PC-9 (cell line): ENCODE measurements around the gene CCDC60. TPM values are rescaled to one million over a fixed set of nuclear protein-coding genes. Genes with fewer than 3 reads are reported as not detected.

ENCODE experiments used
- BruUV-seq: library from RNA; stranded (reverse); fragments of 400-500 nt; replicated peaks from 2 replicates; lab custom pipeline; 2021; lab: Mats Ljungman, UMichigan
- CTCF ChIA-PET: fragments of 300-600 bp; sonication (Branson Sonifier 250); formaldehyde crosslinking; loops from one replicate; lab custom pipeline; 2022; ENCODE audit warnings: antibody characterized with exemption; lab: Charles Lee
- POLR2A ChIA-PET: fragments of 300-600 bp; sonication (Branson Sonifier 250); formaldehyde crosslinking; loops from one replicate; lab custom pipeline; 2022; ENCODE audit warnings: antibody characterized with exemption; ENCODE audit not compliant: unreplicated experiment; lab: Charles Lee
- DNase-seq, 2 experiments: peaks; one replicate each; pipeline versions ENCODE4 v3.0.0 to v3.0.0-alpha.2; 2015 to 2022; ENCODE audit warnings: mixed read lengths in 1 of 2
- H2AFZ ChIP-seq: fragments of 200-600 bp; sonication (generic); 2 replicates; pipeline ENCODE4 v1.8.1; 2017; ENCODE audit warnings: antibody characterized with exemption
- H3F3A ChIP-seq: fragments of 200-600 bp; sonication (generic); 2 replicates; pipeline ENCODE4 v1.8.1; 2017; ENCODE audit warnings: antibody characterized with exemption, mild to moderate bottlenecking, low read depth; ENCODE audit not compliant: insufficient read depth
- H3K27ac ChIP-seq: fragments of 200-600 bp; sonication (generic); 2 replicates; pipeline ENCODE4 v1.6.1; 2016; ENCODE audit warnings: mixed run types
- H3K27me3 ChIP-seq: fragments of 200-600 bp; sonication (generic); 2 replicates; pipeline ENCODE4 v1.6.1; 2016; ENCODE audit warnings: low read depth, mixed run types; ENCODE audit not compliant: insufficient read depth
- H3K36me3 ChIP-seq: fragments of 200-600 bp; sonication (generic); 2 replicates; pipeline ENCODE4 v1.6.1; 2016; ENCODE audit warnings: low read depth, mixed run types
- H3K4me1 ChIP-seq: fragments of 200-600 bp; sonication (generic); replicated peaks from 2 replicates; pipeline ENCODE4 v1.6.1; 2016; ENCODE audit warnings: mixed run types; ENCODE audit not compliant: insufficient read depth
- H3K4me2 ChIP-seq: fragments of 200-600 bp; sonication (generic); 2 replicates; pipeline ENCODE4 v1.6.1; 2017; ENCODE audit warnings: mixed run types
- H3K4me3 ChIP-seq: fragments of 200-600 bp; sonication (generic); 2 replicates; pipeline ENCODE4 v1.6.1; 2016; ENCODE audit warnings: mixed run types
- H3K79me2 ChIP-seq: fragments of 200-600 bp; sonication (generic); 2 replicates; pipeline ENCODE4 v1.6.1; 2017; ENCODE audit warnings: low read depth, mixed run types
- H3K9me2 ChIP-seq: fragments of 200-600 bp; sonication (generic); 2 replicates; pipeline ENCODE4 v1.8.1; 2017; ENCODE audit warnings: mild to moderate bottlenecking; ENCODE audit not compliant: insufficient read depth
- H3K9me3 ChIP-seq: fragments of 200-600 bp; sonication (generic); 2 replicates; pipeline ENCODE4 v1.8.1; 2016; ENCODE audit warnings: low read depth; ENCODE audit not compliant: insufficient read depth
- H4K20me1 ChIP-seq: fragments of 200-600 bp; sonication (generic); 2 replicates; pipeline ENCODE4 v1.8.1; 2017; ENCODE audit not compliant: insufficient read depth
- EZH2 ChIP-seq: fragments of 200-600 bp; sonication (generic); IDR thresholded peaks from 2 replicates; pipeline ENCODE4 v1.8.0; 2017; ENCODE audit warnings: antibody characterized with exemption, low read depth
- intact Hi-C: fragments of 100-400 bp; cut with micrococcal nuclease; formaldehyde crosslinking; loops from one replicate; pipeline ENCODE4 v1.10.0; 2022; ENCODE audit not compliant: unreplicated experiment
- total RNA-seq: library from RNA; stranded (reverse); gene quantifications from 2 replicates; pipeline ENCODE4 v1.2.3, GENCODE V29; 2021
- TF ChIP-seq, protein P1 (sequence below): fragments of 200-600 bp; sonication (generic); conservative IDR thresholded peaks from 2 replicates; pipeline ENCODE4 v1.6.1; 2017; ENCODE audit warnings: mixed run types, antibody characterized with exemption, mild to moderate bottlenecking, moderate library complexity

CCDC60 gene
- total RNA-seq, 1 experiment from 2014 or later, result not detected

DNA sequence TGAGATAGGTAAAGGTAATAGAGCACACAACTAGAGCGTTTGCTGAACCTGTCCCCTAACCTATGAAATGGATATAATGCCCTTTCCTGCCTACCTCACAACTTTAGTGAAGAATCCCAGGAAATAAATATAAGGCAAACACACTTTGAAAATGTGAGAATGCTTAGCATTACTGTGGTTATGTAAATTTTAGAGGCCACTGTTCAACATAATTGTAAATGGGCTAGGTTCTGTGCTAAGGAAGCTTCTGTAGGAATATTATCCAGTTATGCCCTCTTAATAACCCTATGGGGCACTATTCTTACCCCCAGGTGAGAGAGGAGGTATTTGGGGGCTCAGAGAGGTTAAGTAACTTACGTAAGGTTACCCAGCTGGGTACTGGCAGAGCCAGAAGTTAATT, 166.5 kb downstream of the CCDC60 start:
- Histone ChIP-seq H2AFZ (no peak overlapping the region), H3K4me2 (no peak overlapping the region), H3K4me3 (no peak overlapping the region), H3K9me3 (no peaks in the 10 kb centered on the region), H3K27ac (no peak overlapping the region), H3K9me2 (no peaks in the 10 kb centered on the region), H3K4me1 (no peaks in the 10 kb centered on the region), H4K20me1 (no peaks in the 10 kb centered on the region), H3K79me2 (no peaks in the 10 kb centered on the region), H3F3A (no peaks in the 10 kb centered on the region), H3K27me3 (peaks cover 31% of the 10 kb centered on the region), H3K36me3 (no peaks in the 10 kb centered on the region)
- ChIA-PET CTCF (no interaction called here), POLR2A (no interaction called here)
- no peak for DNase-seq
- BruUV-seq, result no TSS peak
- no peak for TF ChIP-seq EZH2
- TF ChIP-seq, protein P1, sequence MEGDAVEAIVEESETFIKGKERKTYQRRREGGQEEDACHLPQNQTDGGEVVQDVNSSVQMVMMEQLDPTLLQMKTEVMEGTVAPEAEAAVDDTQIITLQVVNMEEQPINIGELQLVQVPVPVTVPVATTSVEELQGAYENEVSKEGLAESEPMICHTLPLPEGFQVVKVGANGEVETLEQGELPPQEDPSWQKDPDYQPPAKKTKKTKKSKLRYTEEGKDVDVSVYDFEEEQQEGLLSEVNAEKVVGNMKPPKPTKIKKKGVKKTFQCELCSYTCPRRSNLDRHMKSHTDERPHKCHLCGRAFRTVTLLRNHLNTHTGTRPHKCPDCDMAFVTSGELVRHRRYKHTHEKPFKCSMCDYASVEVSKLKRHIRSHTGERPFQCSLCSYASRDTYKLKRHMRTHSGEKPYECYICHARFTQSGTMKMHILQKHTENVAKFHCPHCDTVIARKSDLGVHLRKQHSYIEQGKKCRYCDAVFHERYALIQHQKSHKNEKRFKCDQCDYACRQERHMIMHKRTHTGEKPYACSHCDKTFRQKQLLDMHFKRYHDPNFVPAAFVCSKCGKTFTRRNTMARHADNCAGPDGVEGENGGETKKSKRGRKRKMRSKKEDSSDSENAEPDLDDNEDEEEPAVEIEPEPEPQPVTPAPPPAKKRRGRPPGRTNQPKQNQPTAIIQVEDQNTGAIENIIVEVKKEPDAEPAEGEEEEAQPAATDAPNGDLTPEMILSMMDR, result no peak
- intact Hi-C loops, result no loop called here

DNA sequence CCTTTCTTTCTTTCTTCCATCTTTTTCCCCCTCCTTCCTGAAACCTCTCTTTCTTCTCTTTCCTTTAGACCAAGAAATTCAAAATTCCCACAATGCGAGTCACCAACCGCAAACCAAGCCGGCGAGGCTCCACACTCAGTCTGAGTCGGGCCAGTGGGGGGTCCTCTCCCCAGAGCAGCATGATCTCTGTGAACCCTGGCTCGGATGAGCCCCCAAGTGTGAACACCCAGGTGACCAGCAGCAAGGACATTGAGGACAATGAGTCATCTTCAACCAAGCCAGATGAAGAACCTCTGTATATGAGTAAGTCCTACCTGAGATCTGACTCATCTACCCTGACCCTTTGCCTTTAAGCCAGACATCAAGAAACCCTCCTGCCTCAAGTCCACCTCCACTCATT, 170.5 kb downstream of the CCDC60 start:
- BruUV-seq, result no TSS peak
- H3K4me2 ChIP-seq, result no peak overlapping the region
- H3K27me3 ChIP-seq, result no peaks in the 10 kb centered on the region
- no peaks in the 10 kb centered on the region for H3K9me3 ChIP-seq
- H3K27ac ChIP-seq, result no peak overlapping the region
- H3F3A ChIP-seq, result no peaks in the 10 kb centered on the region
- no peak overlapping the region for H3K4me3 ChIP-seq
- ChIA-PET CTCF (no interaction called here), POLR2A (no interaction called here)
- no peak for TF ChIP-seq EZH2
- TF ChIP-seq, protein P1, result no peak
- no peaks in the 10 kb centered on the region for H3K9me2 ChIP-seq
- no peaks in the 10 kb centered on the region for H3K4me1 ChIP-seq
- no peaks in the 10 kb centered on the region for H4K20me1 ChIP-seq
- intact Hi-C loops, result no loop called here
- DNase-seq, result peak in 1 of 2 experiments; percentile 42
- H3K79me2 ChIP-seq, result no peaks in the 10 kb centered on the region
- H3K36me3 ChIP-seq, result no peaks in the 10 kb centered on the region
- no peak overlapping the region for H2AFZ ChIP-seq

DNA sequence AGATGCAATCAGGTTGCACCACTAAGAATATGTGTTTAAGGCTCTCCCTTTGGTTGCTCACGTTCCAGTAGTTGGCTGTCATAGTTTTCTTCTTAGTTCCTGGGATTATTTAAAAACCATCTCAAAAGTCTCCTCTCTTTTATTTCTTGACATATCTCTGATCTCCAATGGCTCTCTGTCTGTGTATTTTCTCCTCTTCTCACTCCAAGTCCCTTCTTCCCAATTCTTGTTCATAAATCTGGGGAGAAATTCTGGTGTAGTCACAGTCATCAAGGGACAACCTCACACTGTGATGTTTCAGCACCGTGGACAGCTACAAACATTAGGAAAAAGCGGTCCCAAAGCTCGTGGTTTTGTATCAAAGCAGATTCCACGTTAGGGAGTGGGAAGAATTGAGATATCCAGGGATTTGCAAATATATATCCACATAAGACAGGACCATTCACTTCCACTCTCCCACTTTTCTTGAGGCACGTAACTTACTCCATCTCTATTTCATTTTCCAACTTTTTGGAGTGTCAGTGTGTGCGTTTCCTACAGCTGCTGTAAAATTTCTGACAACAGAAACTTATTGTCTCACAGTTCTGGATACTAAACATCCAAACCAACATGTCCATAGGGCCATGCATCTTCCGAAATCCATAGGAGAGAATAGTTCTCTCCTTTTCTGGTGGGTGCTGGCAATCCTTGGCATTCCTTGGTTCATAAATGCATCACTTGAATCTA, 178.4 kb downstream of the CCDC60 start:
- no peaks in the 10 kb centered on the region for H4K20me1 ChIP-seq
- no peak overlapping the region for H2AFZ ChIP-seq
- BruUV-seq, result no TSS peak
- no peaks in the 10 kb centered on the region for H3K4me1 ChIP-seq
- no peak overlapping the region for H3K4me3 ChIP-seq
- H3K79me2 ChIP-seq, result no peaks in the 10 kb centered on the region
- no peak overlapping the region for H3K27ac ChIP-seq
- ChIA-PET CTCF (no interaction called here), POLR2A (no interaction called here)
- H3F3A ChIP-seq, result no peaks in the 10 kb centered on the region
- DNase-seq, result peak in 1 of 2 experiments; percentile 5
- TF ChIP-seq, protein P1, result no peak
- TF ChIP-seq EZH2, result no peak
- no peak overlapping the region for H3K4me2 ChIP-seq
- no peaks in the 10 kb centered on the region for H3K9me2 ChIP-seq
- peaks cover 3% of the 10 kb centered on the region for H3K27me3 ChIP-seq
- intact Hi-C loops, result no loop called here
- H3K9me3 ChIP-seq, result no peaks in the 10 kb centered on the region
- H3K36me3 ChIP-seq, result no peaks in the 10 kb centered on the region
